Brain pericyte (primary cell): ENCODE measurements around the gene USF2.
"Not testable (repeated sequence)": the region's sequence is repeated elsewhere in the genome, so short reads cannot be mapped to it uniquely, and the experiment has no call there.

Experiments used
- DNase-seq: peaks from one replicate; pipeline ENCODE4 v3.0.0-alpha.2; 2012; ENCODE audit warnings: low read depth, low spot score

USF2 gene

DNA sequence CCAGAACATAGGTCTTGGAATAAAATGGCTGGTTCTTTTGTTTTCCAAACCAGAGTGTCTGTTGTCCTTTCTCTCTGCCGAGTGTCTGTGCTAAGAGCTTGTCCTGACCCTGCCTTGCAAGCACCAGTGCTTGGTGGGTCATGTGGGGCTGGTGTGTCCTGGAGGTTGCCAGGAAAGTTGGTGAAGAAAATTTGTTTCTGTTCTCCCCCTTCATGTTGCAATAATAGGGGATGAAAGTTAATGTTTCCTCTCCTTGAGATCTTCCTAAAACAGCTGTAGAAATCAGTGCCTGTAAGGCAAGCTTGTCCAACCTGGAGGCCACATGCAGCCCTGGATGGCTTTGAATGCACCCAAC, 16.3 kb downstream of the USF2 start:
- DNase-seq = no peak

DNA sequence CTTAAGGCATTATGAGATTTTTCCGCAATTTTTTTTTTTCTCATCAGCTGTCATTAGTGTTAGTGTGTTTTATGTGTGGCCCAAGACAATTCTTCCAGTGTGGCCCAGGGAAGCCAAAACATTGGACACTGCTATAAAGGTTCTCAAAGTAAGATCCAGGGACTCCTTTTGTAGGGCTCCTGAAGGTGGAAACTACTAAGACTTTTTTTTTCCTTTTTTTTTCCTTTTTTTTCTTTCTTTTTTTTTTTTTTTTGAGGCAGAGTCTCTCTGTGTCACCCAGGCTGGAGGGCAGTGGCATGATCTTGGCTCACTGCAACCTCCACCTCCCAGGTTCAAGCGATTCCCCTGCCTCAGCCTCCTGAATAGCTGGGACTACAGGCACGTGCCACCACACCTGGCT, 16.7 kb downstream of the USF2 start:
- not testable (repeated sequence) for DNase-seq

DNA sequence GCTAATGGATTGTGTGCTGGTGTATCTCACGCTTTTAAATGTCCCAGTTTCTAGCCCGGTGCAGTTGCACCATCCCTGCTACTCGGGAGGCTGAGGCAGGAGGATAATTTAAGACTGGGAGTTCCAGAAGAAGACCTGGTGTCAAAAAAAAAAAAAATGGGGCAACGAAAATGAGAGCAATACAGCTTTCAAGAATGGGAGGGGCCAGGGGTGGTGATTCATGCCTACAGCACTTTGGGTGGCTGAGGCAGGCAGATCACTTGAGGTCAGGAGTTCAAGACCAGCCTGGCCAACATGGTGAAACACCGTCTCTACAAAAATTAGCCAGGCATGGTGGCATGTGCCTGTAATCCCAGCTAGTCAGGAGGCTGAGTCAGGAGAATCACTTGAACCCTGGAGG, 17.3 kb downstream of the USF2 start:
- DNase-seq = not testable (repeated sequence)

DNA sequence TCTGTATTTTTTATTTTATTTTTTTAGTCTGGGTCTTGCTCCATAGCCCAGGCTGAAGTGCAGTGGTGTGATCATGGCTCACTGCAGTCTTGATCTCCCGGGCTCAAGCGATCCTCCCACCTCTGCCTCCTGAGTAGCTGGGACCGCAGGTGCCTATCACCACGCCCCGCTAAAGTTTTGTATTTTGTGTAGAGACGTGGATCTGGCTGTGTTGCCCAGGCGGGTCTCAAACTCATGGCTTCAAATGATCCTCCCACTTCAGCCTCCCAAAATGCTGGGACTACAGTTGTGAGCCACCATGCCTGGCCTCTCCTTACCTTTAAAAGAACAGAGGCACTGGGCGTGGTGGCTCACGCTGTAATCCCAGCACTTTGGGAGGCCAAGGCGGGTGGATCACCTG, 19.0 kb downstream of the USF2 start:
- no peak for DNase-seq

DNA sequence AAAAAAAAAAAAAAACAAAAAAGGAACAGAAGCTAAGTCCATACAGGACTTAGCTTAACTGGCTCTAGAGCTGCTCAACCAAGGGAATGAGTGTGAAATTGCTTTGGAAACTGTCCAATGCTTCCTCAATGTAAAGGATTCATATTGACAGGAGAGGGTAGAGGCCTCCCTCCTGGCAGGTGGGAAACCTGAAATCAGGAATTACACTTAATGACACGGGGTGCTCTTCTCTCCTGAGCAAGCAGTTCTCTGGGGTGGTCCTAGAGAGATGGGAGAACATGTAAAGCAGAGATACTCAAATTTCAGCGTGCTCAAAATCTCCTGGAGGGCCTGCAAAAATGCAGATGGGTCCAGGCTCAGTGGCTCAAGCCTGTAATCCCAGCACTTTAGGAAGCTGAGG, 19.6 kb downstream of the USF2 start:
- no peak for DNase-seq

DNA sequence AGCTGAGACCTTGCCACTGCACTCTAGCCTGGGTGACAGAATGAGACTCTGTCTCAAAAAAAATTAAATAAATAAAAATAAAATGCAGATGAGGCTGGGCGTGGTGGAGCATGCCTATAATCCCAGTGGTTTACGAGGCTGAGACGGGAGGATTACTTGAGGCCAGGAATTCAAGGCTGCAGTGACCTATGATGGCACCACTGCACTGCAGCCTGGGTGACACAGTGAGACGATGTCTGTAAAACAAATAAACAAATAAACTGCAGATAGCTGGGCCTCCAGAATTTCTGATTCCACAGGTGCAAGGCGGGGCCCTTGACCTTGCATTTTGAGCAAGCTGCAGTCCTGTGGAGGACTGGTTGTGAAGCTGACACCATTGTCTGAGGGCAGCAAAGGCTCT, 20.1 kb downstream of the USF2 start:
- no peak for DNase-seq

DNA sequence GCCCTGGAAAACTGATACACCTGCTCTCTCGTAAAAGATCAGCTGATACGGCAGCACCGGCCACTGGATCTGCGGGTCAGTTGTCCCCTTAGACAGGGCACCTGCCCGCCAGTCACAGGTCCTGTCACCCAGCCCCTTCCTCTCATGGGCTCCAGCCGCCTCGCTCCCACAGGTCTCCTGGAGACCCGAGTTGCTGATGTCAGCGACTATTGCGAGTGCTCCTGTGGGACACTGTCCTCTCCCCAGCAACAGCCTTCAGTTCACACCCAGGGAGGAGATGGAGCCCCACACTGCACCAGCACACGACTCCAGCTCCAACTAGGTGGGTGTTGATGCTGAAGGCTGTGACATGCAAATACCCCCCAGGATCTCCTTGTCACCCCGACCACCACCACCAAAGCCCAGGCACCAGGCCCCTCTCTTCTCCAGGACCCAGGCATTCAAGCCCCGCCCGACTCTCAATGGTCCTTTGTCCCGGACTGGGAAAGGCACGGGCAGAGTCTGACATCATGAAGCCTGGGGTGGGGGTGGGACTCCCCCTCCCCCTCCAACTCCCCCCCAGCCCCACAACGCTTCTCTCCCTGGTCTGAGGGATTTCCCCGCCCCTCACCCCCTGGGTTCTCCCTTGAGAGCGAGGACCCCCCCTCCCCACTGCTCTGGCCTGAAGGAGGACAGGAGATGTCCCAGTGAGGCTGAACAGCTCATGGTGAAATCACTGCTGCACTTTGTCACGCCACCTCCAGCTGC, 21.8 kb downstream of the USF2 start:
- DNase-seq = no peak

DNA sequence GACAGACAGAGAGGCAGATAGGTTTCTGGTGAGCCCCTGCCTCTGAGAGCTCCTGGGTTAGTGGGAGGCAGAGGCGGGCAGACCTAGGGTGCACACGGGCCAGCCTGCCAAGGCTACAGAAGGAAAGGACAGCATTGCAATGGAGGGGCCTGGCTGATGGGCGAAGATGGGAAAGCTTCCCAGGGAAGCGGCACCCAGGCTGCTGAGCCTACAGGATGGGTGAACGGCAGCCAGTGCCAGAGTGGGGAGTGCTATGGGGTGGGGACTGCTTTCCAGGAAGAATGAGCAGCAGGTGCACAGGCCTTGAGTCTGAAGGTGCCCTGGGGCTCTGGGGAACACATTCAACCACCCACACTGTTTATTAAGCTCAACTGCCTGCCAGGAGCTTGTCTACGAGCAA, 22.5 kb downstream of the USF2 start:
- no peak for DNase-seq

DNA sequence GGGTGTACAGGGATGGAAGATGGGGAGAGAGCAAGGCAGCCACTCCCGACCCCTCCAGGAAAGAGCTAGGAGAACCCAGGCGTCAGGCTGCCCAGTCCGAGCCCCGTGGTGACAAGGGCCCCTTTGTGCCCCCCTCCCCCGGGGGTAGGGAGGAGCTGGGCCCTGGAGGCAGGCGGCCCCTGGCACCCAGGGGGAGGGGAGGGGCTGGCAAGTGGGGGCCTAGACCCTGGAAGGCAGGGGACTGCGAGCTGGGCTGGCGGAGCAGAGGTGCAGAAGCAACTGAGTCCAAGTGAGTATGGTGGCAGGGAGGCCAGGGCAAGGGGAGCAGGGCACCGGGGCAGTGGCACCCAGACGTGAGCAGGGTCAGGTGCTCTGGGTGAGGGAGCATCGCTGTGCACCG, 23.2 kb downstream of the USF2 start, which contains the start of gene MAG:
TSS of gene MAG (plus strand) at position 246 of the 400 bp plus-strand sequence. CDS start 3,248 bp downstream, outside the sequence.
- DNase-seq = no peak

DNA sequence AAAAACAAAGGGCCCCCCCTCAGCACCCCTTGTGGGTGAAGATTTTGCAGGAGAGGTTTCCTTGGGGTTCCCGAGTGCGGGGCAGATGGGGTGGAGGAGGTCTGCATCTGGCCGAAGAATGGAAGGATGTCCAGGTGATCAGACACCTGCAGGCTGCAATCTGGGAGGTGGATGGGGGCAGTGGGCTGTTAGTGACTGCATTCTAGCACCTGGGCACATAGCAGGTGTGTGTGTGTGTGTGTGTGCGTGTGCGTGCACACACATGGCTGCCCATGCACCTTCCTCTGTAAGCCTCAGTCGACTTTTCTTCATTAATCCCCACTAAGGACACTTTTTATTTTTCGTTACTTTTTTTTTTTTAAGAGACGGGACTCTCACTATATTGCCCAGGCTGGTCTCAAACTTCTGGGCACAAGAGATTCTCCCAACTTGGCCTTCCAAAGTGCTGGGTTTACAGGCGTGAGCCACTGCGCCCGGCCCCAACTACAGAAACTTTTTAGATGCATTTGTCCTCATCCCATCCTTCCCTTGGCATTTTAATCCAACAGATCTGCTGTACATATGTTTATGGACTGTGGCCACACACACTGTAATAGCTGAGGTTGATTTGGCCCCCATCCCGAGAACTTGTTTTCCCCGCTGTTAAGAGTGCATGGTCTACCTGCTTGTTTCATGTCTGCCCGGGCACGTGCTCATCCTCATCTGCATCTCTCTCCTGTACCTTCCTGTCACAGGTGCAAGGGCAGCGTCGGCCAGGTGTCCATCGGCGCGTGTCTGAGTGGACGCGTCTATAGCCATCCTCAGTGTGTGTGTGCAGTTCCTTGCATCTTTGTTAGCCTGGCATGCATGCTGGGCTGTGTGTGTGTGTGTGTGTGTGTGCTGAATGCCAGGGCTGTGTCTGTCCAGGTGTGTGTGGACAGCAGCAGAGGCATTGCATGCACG, 23.9 kb downstream of the USF2 start:
- DNase-seq = no peak

DNA sequence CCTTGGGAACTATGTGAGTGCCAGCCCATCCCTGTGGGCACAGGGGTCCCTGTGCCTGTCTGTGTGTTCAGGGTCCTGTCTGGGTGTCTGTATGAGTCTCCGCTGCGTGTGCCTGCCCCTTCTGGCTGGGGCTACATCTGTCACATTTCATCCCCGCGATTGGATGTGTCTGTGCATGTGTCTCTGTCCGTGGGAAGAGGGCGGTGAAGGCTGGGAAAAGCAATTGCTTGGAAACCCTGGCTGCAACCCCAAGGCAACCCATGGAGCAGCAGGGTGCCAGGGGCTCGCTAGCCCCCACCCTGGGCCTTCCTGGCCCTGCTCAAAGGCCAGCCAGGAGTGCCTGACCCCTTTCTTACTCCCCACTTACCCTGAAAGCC, 24.6 kb downstream of the USF2 start:
- no peak for DNase-seq

DNA sequence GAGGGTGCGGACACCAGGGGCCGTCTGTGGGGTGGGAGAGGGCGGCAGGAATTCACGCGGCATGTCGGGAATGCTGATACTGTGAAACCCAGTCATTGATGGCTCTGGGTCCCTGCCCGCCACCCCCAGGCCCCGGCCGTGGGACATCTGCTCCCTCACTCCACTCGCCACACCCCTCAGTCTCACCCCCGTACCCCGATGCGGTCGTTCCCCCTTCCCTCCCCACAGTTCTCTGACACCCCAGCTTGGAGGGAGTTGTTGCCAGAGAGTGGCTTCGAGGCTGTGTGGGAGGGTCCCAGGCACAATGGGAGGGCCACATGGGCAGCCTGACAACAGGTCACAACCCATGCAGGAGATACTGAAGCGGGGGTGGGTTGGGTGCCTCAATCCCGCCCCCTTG, 25.0 kb downstream of the USF2 start:
- DNase-seq = no peak

DNA sequence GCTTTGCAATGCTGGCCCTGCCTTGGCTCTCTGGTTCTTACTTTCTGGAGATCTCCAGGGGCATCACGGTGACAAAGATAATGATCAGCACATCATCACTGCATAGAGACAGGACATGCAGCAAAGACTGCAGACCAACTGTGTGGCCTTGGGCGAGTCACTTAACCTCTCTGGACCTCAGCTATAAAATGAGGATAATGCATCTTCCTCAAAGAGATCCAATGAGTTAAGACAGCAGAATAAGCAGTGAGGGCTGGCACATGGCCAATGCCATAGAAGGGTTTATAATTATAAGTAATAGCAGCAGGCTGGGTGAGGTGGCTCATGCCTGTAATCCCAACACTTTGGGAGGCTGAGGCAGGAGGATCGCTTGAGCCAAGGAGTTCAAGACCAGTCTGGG, 25.6 kb downstream of the USF2 start:
- no peak for DNase-seq

DNA sequence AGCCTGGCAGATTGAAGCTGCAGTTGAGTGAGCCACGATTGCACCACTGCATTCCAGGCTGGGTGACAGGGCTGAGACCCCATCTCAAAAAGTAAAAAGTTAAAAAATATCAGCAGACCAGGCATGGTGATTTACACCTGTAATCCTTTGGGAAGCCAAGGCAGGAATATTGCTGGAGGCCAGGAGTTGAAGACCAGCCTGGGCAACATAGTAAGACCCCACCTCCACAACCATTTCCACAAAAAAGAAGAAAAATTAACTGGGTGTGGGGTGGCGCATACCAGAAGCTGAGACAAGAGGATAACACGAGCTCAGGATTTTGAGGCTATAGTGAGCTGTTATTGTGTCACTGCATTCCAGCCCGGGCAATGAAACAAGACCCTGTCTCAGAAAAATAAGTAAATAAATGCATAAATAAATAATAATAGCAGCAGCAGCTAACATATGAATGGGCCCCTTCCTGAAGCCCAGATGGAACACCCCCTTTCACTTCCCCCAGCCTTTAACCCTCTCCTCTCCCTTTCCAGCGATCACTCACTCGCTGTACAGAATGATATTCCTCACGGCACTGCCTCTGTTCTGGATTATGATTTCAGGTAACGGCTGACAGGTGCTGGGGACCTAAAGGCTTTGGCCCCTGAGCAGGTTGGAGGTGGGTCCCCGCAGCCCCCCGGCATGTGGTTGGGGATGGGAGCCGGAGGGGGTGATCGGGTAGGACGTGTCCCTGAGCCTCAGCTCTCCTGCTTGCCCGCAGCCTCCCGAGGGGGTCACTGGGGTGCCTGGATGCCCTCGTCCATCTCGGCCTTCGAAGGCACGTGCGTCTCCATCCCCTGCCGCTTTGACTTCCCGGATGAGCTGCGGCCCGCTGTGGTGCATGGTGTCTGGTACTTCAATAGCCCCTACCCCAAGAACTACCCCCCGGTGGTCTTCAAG, 26.4 kb downstream of the USF2 start:
- DNase-seq = no peak

DNA sequence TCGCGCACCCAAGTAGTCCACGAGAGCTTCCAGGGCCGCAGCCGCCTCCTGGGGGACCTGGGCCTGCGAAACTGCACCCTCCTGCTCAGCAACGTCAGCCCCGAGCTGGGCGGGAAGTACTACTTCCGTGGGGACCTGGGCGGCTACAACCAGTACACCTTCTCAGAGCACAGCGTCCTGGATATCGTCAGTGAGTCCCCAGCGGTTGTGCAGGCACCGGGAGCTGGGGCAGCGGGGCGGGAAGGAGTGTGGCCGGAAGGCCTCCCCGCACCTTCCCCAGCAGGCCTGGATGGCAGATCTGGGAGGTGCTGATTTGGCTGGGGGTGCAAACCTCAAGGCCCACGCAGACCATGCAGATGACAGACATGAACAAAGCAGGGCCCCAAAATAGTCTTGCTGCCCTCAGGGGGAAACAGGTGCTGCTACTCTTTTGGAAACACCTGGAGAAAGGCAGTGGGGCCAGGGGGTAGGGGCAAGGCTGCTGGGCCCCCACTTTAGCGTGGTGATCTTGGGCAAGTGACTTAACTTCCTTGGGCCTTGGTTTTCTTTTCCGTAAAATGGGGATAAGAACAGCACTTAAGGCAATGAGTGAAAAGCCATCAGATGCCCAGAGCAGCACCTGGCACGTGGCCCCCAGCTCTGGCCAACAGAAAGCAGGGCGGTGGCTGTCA, 27.2 kb downstream of the USF2 start:
- no peak for DNase-seq

DNA sequence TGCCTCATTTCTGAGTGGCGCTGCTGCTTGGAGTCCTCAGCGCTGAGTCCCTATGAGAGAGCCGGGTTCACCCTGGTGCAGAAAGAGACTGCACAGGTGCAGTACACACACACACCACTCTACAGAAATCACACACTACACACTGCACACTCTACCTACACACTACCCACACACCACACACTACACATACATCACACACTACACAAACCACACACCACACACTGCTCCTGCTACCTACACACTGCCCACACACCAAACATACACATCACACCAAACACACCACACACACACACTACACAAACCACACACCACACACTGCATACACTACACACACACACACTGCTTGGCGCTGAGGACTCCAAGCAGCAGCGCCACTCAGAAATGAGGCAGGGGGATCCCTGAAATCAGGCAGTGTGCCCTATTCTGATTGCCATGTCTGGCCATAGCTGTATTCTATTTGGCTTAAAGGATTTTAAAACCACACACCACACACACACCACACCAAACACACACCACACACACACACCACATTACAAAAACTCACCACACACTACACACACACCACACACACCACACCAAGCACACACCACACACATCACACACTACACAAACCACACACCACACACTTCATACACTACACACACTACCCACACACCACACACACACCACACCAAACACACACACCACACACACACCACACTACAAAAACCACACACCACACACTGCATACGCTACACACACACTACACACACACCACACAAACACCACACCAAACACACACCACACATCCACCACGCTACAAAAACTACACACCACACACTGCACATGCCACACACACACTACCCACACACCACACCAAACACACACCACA, 28.1 kb downstream of the USF2 start:
- DNase-seq = no peak

DNA sequence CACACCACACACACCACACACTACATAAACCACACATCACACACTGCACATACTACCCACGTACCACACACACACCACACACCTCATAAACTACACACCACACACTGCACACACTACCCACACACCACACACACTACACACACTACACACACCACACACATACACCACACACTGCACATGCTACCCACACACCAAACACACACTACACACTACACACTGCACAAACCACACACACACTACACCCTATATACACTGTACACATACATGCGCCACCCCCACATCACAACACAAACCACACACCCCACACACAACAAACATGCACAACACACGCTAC, 28.7 kb downstream of the USF2 start:
- no peak for DNase-seq

DNA sequence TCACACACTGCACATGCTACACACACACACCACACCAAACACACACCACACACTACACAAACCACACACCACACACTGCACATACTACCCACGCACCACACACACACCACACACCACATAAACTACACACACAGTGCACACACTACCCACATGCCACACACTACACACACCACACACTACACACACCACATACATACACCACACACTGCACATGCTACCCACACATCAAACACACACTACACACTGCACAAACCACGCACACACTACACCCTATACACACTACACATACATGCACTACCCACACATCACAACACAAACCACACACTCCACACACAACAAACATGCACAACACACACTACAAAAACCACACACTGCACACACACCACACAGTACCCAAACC, 29.2 kb downstream of the USF2 start:
- DNase-seq = no peak

DNA sequence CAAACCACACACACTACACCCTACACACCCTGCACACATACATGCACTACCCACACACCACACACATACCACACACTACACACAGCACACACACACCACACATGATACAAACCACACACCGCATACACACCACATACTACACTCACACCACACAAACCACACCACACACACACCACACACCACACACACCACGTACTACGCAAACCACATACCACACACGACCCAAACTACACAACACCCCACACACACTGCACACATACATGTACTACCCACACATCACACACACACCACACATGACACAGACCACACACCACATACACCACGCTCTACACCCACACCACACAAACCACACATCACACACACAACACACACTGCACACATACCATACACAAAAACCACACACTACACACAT, 29.8 kb downstream of the USF2 start:
- DNase-seq = no peak

DNA sequence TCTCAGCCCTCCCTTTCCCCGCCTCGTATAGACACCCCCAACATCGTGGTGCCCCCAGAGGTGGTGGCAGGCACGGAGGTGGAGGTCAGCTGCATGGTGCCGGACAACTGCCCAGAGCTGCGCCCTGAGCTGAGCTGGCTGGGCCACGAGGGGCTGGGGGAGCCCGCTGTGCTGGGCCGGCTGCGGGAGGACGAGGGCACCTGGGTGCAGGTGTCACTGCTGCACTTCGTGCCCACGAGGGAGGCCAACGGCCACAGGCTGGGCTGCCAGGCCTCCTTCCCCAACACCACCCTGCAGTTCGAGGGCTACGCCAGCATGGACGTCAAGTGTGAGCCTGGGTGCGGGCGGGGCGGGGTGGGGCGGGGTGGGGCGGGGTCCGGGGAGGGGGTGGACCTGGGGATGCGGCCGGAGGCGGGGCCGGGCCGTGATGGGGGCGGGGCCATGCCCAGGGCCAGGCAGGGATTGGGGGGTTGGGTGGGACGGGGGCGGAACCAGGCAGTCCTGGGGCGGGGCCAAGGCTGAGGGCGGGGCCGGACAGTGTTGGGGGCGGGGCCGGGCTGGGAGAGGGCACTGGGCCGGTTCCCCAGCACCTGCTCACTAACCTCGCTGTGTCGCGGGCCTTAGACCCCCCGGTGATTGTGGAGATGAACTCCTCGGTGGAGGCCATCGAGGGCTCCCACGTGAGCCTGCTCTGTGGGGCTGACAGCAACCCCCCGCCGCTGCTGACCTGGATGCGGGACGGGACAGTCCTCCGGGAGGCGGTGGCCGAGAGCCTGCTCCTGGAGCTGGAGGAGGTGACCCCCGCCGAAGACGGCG, 31.0 kb downstream of the USF2 start:
- DNase-seq = no peak
